Spinal cord (tissue), 10 donors: ENCODE data around the gene ATP8A2. TPM values are rescaled to one million over a fixed set of nuclear protein-coding genes. Genes with fewer than 3 reads are reported as not detected.

Experiments
- DNase-seq, 6 donors: peaks; one replicate each; pipeline versions ENCODE4 v3.0.0 to v3.0.0-alpha.2; 2013 to 2015; ENCODE audit warnings: low spot score in 6 of 6, low read depth in 4 of 6
- H3K27ac ChIP-seq: one replicate; pipeline ENCODE4 v1.5.1; 2013; ENCODE audit warnings: low read depth, low read length, control low read depth
- H3K27me3 ChIP-seq: one replicate; pipeline ENCODE4 v1.6.1; 2013; ENCODE audit warnings: low read length; ENCODE audit not compliant: control insufficient read depth, insufficient read depth
- H3K36me3 ChIP-seq: one replicate; pipeline ENCODE4 v1.6.1; 2013; ENCODE audit warnings: low read length; ENCODE audit not compliant: control insufficient read depth, insufficient read depth
- H3K4me1 ChIP-seq: one replicate; pipeline ENCODE4 v1.6.1; 2013; ENCODE audit warnings: low read length; ENCODE audit not compliant: control insufficient read depth, insufficient read depth
- H3K4me3 ChIP-seq: one replicate; pipeline ENCODE4 v1.5.1; 2013; ENCODE audit warnings: low read depth, low read length, control low read depth
- H3K9me3 ChIP-seq: one replicate; pipeline ENCODE4 v1.6.1; 2013; ENCODE audit warnings: low read length; ENCODE audit not compliant: control insufficient read depth, insufficient read depth
- WGBS: methylation state at CpG from one replicate; pipeline ENCODE4 v1.1.5; 2013; ENCODE audit warnings: missing lambda C conversion rate; ENCODE audit not compliant: insufficient coverage; 5-methylcytosine and 5-hydroxymethylcytosine counted together
- polyA plus RNA-seq, 2 donors: library from polyadenylated mRNA; unstranded; fragments of 120-200 nt; gene quantifications; one replicate each; pipeline ENCODE4 v1.2.1, GENCODE V29; 2013; ENCODE audit not compliant: insufficient read length in 2 of 2
- total RNA-seq, 2 donors: library from RNA; depleted of rRNA in 1 of 2; stranded (reverse); fragments of 120-200 nt in 1 of 2; fragments of >200 nt in 1 of 2; gene quantifications; one replicate each; pipeline versions ENCODE4 v1.2.3 to v1.2.4, GENCODE V29; 2013 to 2014
- donor health status: healthy.

Gene ATP8A2
- total and polyA plus RNA-seq, 4 donors = 14.9 to 59.0 (median 28.0) TPM

DNA sequence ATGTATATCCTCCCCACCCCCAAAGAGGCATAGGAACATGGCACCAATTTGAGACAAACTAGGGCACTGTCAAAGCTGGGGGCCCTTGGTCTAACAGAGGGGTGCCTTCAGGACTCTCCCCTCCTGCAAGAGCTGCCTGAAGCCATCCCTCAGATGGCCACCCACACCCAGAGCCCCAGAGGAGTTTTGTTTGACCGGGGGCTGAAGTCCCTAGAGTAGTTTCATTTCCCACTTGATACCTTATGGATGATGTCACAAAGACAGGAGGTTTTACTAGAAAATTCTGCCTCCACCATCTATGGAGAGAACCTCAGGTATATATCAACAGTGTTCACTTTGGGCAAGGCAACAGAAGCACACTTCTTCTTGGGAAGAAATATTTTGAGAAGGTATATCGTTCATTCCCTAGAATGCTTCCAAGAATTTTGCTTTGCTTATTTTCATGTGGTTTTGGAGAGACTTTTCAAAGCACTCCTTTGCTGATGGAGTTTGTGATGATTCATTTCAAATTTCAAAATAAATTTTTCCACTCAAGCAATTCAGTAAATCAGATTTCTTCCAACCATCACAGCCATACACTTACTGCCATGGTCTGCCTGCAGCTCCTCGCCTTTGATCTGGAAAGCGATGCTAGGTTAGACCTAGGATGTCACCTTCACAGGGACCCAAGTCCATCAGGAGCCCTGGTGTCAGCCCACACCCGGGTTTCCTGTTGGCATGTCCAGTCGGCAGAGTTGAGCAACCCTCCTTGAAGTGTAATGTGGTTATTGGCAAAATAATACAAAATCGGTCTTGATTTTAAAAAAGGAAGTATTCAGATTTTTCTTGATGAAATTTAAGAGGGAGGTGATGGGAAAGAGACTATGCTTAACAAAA is 473.0 kb downstream of the ATP8A2 start:
- peaks cover 4% of the 10 kb centered on the region for H3K4me1 ChIP-seq
- H3K9me3 ChIP-seq = no peaks in the 10 kb centered on the region
- no peak overlapping the region for H3K4me3 ChIP-seq
- no peak for DNase-seq
- no peaks in the 10 kb centered on the region for H3K36me3 ChIP-seq
- no peaks in the 10 kb centered on the region for H3K27me3 ChIP-seq
- WGBS = 91% methylated on average over 5 of the region's 7 CpGs
- no peak overlapping the region for H3K27ac ChIP-seq

DNA sequence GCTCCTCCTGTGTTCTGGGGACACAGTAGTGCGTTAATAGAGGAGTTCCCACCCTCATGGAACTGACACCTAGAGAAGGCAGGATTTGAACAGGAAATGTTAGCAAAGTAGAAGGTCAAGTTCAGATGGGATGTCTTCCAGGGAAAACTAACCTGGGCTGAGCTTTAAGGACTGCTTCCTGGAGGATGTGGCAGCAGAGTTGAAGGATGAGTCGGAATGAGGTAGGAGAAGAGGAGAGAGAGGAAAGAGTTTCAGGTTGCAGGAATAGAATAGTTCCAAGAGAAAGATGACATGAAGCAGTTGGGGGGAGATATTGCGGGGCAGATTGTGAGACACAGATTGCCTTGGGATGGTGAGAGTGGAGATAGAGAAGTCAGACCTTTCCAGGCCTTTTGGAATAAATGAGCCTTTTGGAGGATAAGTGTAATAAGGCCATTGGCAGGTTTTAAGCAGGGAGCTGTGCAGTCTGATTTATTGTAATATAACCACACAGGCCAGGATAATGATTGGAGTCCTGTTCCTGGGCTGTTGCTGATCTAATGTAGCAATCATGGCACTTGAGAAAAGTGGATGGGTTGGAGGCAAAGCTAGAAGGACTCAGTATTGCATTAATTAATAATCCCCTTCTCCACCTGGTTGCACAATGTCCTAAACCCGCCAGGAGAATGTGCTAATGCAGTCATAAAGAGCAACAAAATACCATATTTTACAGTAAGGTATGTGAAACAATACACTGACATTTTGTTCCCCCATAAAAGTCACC is 474.6 kb downstream of the ATP8A2 start:
- H3K27me3 ChIP-seq = no peaks in the 10 kb centered on the region
- no peak overlapping the region for H3K4me3 ChIP-seq
- WGBS = 95% methylated on average over 3 of the region's 4 CpGs
- H3K36me3 ChIP-seq = no peaks in the 10 kb centered on the region
- DNase-seq = peak in 1 of 6 donors; percentile 19
- H3K9me3 ChIP-seq = no peaks in the 10 kb centered on the region
- H3K4me1 ChIP-seq = peaks cover 4% of the 10 kb centered on the region
- no peak overlapping the region for H3K27ac ChIP-seq

GRCh38 chr13:25847145-25847544 is 475.4 kb downstream of the ATP8A2 start:
- no peak overlapping the region for H3K4me3 ChIP-seq
- DNase-seq = no peak
- WGBS = no CpG with 5 or more reads among the region's 5 CpGs

DNA sequence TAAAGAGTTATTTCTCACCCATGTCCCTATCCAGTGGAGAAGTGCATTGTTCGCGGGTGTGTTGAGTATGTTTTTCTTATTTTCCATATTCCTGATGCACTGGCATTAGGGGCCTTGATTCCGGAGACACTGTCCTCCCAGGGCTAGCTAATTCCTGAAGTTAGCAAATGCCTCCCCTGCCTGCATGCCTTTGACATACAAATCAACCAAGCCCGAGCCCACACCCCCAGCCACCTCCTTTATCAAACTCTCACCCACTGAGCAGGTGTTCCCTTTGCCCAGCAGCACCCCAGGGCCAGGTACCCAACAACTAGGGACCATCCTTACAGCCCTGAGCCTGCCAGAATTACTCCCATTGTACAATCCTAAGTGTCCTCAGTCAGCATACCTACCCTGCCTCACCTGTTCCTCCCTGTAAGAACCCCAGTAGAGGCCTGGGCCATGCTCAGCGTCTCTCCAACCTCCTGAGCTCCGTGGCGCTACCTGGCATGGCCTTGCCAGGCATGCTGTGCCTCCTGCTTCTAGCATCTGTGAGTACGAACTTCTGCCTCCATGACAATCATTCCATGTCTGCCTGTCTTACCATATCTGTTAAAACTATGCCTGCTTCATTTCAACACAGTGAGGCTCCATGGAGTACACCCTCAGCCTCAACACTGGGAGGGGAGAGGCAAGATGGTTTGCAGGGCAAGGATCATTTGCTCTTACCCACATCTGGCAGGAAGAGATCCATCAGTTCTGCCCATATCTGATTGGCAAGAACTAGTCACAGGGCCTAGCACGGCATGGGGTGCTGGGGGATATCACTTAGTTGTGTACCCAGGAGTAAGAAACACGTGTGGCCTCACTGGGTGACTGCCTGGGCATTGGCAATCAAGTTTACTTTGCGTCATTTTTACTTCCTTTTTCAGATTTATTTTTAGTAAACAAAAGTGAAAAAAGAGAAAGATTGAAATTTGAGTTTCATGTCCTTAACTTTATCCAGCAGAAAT is 476.2 kb downstream of the ATP8A2 start:
- DNase-seq = no peak
- WGBS = 79% methylated on average over 7 of the region's 11 CpGs
- no peak overlapping the region for H3K27ac ChIP-seq
- no peaks in the 10 kb centered on the region for H3K36me3 ChIP-seq
- H3K4me1 ChIP-seq = peaks cover 4% of the 10 kb centered on the region
- no peaks in the 10 kb centered on the region for H3K27me3 ChIP-seq
- H3K4me3 ChIP-seq = no peak overlapping the region
- no peaks in the 10 kb centered on the region for H3K9me3 ChIP-seq

More at GRCh38 chr13:25847145-25847544, 475.4 kb downstream of the ATP8A2 start:
- Histone ChIP-seq H3K9me3 (no peaks in the 10 kb centered on the region), H3K4me1 (peaks cover 4% of the 10 kb centered on the region), H3K27me3 (no peaks in the 10 kb centered on the region), H3K27ac (no peak overlapping the region), H3K36me3 (no peaks in the 10 kb centered on the region)

GRCh38 chr13:25848812-25849745 is 477.3 kb downstream of the ATP8A2 start:
- Histone ChIP-seq H3K4me3 (no peak overlapping the region), H3K27me3 (no peaks in the 10 kb centered on the region), H3K9me3 (no peaks in the 10 kb centered on the region), H3K27ac (peak overlapping the region; percentile 26), H3K36me3 (no peaks in the 10 kb centered on the region), H3K4me1 (peaks cover 4% of the 10 kb centered on the region)
- peak in 1 of 6 donors; percentile 15 for DNase-seq
- 56% methylated on average over 4 of the region's 8 CpGs for WGBS

DNA sequence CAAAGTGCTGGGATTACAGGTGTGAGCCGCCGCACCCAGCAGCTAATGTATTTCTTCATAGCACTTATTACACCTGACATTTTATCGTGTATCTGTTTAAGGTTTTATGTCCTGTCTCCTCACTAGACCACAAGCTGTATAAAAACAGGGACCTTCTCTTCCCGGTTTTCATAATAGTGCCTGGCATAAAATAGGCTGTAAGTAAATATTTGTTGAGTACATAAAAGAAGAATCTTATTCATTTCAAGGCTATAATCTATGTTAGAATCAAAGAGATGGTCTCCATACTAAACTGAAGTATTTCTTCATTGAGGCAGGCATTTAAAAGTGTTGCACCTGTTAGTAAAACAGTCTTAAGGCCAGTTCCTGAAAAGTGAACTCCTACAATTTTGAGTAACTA is 486.1 kb downstream of the ATP8A2 start:
- no CpG with 5 or more reads among the region's 4 CpGs for WGBS
- no peak for DNase-seq
- H3K27me3 ChIP-seq = no peaks in the 10 kb centered on the region

DNA sequence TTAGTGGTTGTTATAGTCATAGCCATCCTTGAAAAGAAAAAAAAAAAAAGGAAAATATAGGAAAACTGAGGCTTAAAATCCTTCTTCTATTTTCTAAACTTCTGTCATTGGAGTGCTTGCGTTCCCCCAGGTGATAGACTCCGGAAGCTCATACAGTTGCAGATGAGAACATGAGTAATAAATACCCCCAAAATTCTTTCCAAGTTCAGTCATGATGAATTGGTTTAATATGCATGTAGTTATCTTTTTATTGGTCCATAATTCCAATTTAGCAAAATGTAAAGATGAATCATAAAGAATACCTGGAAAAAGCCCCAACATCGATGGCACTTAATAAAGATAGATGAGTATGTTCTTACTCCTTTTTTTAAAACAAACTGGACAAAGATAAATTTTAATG is 487.8 kb downstream of the ATP8A2 start:
- H3K27ac ChIP-seq = no peak overlapping the region
- no peak overlapping the region for H3K4me3 ChIP-seq
- H3K9me3 ChIP-seq = no peaks in the 10 kb centered on the region
- H3K36me3 ChIP-seq = no peaks in the 10 kb centered on the region
- no peaks in the 10 kb centered on the region for H3K27me3 ChIP-seq
- no peak for DNase-seq
- no peaks in the 10 kb centered on the region for H3K4me1 ChIP-seq
- no CpG with 5 or more reads among the region's 3 CpGs for WGBS

More for the DNA sequence above, 486.1 kb downstream of the ATP8A2 start:
- Histone ChIP-seq H3K4me1 (no peaks in the 10 kb centered on the region), H3K27ac (no peak overlapping the region), H3K36me3 (no peaks in the 10 kb centered on the region), H3K4me3 (no peak overlapping the region), H3K9me3 (no peaks in the 10 kb centered on the region)

- no peaks in the 10 kb centered on the region for H3K4me1 ChIP-seq
- H3K9me3 ChIP-seq = no peaks in the 10 kb centered on the region
- no peaks in the 10 kb centered on the region for H3K27me3 ChIP-seq
- no peak overlapping the region for H3K27ac ChIP-seq
- no peaks in the 10 kb centered on the region for H3K36me3 ChIP-seq
- H3K4me3 ChIP-seq = no peak overlapping the region
- DNase-seq = no peak
- no CpG with 5 or more reads among the region's 1 CpG for WGBS
These were observed 488.5 kb downstream of the ATP8A2 start for GRCh38 chr13:25860265-25860664.
